ENCODE measurements around the gene PPP2R5D.
"Not testable (repeated sequence)": the region's sequence is repeated elsewhere in the genome, so short reads cannot be mapped to it uniquely, and the experiment has no call there.

The PPP2R5D gene

DNA sequence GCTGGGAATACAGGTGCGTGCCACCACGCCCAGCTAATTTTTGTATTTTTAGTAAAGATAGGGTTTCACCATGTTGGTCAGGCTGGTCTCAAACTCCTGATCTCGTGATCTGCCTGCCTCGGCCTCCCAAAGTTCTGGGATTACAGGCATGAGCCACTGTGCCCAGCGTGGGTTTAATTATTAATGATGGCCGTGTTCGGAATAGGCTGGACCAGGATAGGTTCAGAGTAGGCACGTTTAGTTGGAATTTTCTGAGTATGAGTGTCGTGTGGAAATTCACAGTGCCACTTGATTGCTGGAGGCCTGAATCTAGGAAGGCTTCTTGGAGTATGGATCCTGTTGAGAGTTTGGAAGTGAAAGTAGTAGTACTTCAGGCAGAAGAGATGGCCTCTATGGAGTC, 13.8 kb downstream of the PPP2R5D start:
- not testable (repeated sequence) for DNase-seq

DNA sequence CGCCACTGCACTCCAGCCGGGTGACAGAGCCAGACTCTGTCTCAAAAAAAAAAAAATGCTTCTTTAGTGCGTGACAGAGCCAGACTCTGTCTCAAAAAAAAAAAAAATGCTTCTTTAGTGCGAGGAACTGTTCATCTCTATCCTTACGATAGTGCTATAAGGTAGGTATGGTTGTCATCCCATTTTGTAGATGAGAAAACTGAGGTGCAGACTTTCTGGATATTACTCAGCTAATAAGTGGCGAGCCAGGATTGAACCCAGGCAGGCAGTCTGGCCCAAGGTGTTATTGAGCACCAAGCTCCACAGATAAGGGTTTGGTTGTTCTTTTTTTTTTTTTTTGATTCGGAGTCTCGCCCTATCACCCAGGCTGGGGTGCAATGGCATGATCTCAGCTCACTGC, 17.5 kb downstream of the PPP2R5D start:
- no peak for DNase-seq

GRCh38 chr6:43005844-43006243, 21.5 kb downstream of the PPP2R5D start:
- DNase-seq: no peak

GRCh38 chr6:43006251-43006650, 21.9 kb downstream of the PPP2R5D start:
- no peak for DNase-seq

- DNase-seq: no peak
Observed at GRCh38 chr6:43007126-43007525, 22.8 kb downstream of the PPP2R5D start.

- peak; percentile 73 for DNase-seq
Observed at GRCh38 chr6:43009124-43009523, 24.8 kb downstream of the PPP2R5D start.

- no peak for DNase-seq
Observed at GRCh38 chr6:43011207-43011606, 26.8 kb downstream of the PPP2R5D start.

GRCh38 chr6:43012364-43012763, 28.0 kb downstream of the PPP2R5D start:
- DNase-seq: no peak

DNA sequence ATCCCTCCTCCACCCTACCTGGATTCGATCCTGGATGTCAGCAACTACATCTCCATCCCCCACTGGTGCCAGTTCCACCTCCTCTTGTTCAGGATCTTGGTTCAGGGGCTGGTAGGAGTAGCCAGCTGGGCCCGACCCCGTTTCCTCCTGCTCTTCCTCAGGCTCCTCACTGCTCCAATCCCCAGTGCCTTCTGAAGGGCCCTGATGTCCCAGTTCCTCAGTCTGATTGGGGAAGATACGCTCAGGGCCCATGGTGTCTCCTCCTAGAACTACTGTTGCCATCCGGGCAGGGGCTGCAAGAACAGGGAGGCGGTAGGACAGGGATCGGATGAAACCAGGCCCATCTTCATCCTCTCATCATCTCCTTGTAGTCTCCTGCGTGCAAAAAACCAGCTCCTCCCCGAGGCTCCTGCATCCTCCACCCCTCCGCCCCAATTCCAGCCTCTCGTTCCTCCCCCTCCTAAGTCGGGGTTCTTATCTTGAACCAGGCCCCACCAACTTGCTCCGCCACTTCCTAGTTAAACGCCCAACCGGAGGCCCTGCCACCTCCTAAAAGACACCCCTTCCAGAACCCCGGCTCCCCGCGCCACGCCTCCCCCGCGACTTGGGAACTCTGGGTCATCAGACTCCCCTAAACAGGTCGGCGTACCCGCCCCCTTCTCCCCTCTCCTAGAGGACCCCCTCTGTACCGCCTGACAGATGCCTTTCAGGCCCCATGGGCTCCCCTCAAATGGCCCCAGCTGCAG, 28.9 kb downstream of the PPP2R5D start:
- peak; percentile 92 for DNase-seq

GRCh38 chr6:43013843-43014433, 29.6 kb downstream of the PPP2R5D start, which contains the start of the genes KLHDC3 and MEA1:
Gene KLHDC3, plus strand, starts transcription at chr6:43014249. Its CDS starts 2,944 bp downstream, at chr6:43017193.
Gene MEA1, minus strand, starts transcription at chr6:43013946. Its CDS starts 133 bp downstream, at chr6:43013813.
- DNase-seq: peak; percentile 100

GRCh38 chr6:43014434-43014909, 30.1 kb downstream of the PPP2R5D start:
- DNase-seq: no peak

DNA sequence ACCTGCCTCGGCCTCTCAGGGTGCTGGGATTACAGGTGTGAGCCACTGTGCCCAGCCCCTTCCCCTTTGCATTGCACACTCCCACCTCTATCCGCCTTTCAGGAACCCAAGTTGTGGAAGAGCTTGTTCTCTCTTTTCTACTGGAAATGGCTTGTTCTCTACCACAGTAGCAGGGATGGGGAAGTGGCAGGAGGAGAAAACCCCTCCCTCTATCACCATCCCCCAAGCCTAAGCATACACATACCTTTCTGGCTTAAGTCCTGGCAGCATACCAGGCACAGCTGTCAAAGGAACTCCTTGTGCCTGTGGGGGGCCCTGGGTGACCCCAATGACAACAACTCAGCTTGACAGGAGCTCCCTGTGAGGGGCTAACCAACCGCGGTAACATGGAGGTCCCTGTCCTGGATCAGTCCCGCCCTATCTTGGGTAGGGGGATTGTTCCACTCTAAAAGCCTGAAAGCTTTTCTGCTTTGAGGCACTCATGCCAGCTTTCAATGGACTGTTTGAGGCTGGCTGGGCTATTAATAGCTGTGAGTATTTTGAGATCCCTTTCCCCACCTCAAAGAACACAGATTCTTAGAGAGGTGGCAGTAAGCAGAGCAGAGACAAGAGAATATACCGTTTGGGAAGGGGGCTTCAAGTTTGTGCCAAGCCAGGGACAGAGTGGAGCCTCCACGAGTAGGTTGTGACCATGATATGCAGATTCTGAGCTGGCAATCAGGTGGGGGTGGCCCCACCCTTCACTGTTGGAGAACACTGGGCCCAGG, 32.0 kb downstream of the PPP2R5D start:
- peak; percentile 25 for DNase-seq

DNA sequence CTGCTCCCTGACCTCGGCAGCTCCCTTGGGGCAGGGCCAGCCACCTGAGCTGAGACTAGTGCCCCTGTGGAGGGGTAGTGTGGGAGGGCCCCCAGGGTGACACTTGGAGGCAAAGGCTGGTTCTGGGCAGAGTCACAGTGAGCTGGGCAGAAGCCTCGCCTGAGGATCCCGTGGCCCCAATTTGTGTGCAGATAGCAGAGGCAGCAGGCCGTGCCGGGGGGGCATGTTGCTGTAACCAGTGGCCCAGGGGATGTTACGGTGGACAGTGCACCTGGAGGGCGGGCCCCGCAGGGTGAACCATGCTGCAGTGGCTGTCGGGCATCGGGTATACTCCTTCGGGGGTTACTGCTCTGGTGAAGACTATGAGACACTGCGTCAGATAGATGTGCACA, 32.6 kb downstream of the PPP2R5D start:
- no peak for DNase-seq

DNA sequence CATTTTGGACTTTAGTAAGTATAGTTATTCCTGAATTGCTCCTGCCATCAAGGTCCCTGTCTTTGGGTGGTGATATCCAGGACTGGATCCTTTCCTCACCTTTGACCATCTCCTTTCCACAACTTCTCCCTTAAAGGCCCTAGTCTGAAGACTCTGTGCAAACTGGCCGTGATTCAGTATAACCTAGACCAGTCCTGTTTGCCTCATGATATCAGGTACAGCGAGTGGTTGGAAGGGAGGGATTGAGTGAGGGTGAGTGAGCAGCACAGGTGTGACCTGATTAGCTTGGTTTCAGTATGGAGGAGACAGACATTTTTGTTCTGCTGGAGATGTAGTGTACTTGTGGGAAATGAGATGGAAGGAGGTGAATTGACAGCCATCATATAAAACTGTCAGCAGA, 34.8 kb downstream of the PPP2R5D start:
- no peak for DNase-seq

GRCh38 chr6:43020052-43020705, 35.8 kb downstream of the PPP2R5D start:
- no peak for DNase-seq

DNA sequence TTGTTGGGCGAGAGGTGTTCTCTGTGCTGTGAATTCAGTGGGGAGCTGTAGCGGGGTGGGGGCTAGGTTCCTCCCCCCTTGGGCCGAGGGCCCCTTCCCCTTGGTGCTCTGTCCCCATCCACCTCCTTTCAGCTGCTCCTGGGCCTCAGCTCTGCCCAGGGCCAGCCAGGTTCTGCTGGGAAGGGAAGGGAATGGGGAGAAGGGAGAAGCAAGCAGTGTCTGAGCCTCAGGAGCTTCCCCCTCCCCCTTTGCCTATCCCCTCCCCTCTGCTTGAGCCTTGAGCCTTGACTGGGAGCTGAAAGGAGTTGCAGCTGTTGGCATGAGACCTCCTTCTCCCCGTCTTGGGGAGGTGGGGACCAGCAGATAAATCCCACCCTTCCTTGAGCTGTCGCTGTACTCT, 36.5 kb downstream of the PPP2R5D start:
- no peak for DNase-seq

DNA sequence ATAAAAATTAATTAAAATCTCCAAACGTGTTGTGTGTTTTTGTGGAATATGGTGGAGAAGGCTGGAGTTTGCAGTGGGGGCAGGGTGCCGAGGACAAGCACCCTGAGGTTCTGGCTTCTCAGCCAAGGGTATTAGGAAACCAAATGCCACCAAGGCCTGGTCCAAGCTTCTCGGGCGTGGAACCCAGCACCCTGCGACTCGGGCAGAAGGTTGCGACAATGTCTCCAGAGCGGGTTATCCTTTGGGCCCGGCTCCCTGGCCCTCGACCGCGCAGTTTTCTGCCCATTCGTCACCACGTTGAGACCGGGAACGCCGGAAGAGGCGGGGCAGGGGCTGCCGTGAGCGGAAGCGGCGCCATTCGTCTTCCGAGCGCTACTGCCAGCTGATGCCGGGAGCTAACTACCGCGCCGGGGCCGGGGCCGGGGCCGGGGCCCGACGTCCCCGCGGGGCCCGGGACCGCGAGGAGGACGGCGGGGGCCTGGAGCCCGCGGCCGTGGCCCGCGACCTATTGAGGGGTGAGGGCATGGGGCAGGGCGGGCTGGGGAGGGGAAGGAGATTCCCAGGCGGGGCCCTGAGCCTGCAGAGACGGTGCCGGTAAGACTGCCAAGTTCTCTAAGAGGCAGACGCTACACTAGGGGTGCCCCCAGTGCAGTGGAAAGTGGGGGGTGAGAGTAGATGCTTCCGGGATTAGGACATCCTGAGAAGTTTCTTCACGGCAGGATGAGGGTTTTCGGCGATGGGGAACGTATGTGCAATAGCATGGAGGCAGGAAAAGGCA, 37.1 kb downstream of the PPP2R5D start, which contains the start of gene RRP36:
TSS of gene RRP36 (plus strand) at position 354 of the 778 bp plus-strand sequence. CDS start at position 386, 32 bp downstream.
- DNase-seq: peak; percentile 84

DNA sequence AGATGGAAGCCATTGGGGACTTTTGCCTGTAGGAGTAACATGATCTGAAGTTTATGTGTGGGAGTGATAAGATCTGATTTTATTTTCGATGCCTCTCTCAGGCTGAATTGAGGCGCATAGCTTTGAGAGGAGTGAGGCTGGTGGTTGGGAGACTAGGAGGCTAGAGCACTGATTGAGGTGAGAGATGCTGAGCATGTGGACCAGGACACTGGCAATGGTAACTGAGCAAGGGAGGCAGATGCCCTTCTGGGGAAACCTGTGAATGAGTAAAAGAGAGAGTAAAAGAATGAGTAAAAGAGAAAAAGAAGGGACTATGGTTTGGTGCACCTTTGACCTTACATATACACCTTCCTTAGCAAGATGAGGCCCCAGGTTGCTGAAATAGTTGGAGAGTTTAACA, 40.1 kb downstream of the PPP2R5D start:
- DNase-seq: no peak

DNA sequence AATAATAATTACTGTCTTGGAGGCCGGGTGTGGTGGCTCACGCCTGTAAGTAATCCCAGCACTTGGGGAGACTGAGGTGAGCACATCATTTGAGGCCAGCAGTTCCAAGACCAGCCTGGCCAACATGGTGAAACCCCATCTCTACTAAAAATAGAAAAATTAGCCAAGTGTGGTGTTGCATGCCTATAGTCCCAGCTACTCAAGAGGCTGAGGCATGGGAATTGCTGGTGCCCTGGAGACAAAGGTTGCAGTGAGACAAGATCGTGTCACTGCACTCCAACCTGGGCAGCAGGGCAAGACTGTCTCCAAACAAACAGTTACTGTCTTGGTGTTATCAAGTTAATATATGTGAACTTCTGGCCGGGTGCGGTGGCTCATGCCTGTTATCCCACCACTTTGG, 42.0 kb downstream of the PPP2R5D start:
- no peak for DNase-seq

- DNase-seq: no peak
Observed at GRCh38 chr6:43029120-43029519, 44.8 kb downstream of the PPP2R5D start.

DNA sequence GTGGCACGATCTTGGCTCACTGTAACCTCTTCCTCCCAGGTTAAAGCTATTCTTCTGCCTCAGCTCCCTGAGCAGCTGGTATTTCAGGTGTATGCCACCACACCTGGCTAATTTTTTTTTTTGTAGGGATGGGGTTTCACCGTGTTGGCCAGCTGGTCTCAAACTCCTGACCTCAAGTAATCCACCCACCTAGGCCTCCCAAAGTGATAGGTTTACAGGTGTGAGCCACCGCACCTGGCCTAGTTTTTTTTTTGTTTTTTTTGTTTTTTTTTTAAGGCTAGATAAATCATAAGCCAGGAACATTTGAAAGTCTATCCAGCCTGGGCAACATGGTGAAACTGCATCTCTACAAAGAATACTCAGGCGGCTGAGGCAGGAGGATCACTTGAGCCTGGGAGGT, 48.0 kb downstream of the PPP2R5D start:
- no peak for DNase-seq

All from hematopoietic multipotent progenitor cell treated with erythropoietin and hydrocortisone succinate and interleukin-3 and kit ligand, for 8 days (in vitro differentiated cells).